Retina (tissue), 1 donor: ENCODE data around the gene CHRNB2.

Experiments
- DNase-seq: peaks from one replicate; pipeline ENCODE4 v3.0.0-alpha.2; 2016

The CHRNB2 gene

DNA sequence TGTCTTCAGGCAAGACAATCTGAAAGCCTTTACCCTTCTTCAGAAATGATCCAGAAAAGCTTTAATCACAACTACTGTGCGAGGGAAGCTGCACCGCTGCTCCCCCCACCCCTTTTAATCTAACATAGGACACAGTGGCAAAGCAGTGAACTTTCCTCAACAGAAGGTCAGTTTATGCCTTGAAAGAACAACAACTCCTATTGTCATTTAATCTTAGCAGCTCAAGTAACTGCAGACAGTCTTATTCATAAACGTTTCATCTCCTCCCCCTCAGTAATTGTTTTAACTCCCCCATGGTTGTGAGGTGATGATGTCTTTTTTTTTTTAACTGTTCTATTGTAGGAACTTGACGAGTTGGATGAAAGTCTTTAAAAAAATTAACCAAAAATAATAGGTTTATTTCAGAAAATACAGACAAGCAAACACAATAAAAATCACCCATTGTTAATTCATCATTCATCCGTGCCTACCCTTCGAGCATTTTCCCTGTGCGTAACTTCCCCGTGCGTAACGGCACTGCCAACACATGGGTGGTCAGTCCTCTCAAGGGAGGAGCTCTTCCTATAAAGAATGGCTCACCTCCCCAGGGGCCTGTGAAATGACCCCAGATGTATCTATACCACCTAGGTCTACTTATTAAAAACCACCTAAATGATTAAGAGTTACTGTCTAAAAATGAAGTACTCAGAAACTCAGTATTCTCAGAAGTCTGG, 43.7 kb downstream of the CHRNB2 start:
- peak; percentile 36 for DNase-seq

GRCh38 chr1:154614247-154614646, 46.7 kb downstream of the CHRNB2 start:
- DNase-seq, result no peak

GRCh38 chr1:154614901-154615300, 47.3 kb downstream of the CHRNB2 start:
- no peak for DNase-seq

DNA sequence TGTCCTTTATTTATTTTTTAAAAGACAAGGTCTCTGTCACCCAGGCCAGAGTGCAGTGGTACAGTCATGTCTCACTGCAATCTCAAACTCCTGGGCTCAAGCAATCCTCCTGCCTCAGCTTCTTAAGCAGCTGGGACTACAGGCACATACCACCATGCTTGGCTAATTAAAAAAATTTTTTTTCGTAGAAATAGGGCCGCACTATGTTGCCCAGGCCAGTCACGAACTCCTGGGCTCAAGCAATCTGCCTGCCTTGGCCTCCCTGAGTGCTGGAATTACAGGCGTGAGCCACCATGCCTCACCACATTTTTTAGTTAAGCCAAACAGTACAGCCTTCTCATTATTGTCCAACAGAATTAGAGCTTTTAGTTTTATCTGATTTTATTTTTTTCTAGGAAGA, 47.8 kb downstream of the CHRNB2 start:
- no peak for DNase-seq

- no peak for DNase-seq
Measured at GRCh38 chr1:154616659-154617345, 49.2 kb downstream of the CHRNB2 start.

DNA sequence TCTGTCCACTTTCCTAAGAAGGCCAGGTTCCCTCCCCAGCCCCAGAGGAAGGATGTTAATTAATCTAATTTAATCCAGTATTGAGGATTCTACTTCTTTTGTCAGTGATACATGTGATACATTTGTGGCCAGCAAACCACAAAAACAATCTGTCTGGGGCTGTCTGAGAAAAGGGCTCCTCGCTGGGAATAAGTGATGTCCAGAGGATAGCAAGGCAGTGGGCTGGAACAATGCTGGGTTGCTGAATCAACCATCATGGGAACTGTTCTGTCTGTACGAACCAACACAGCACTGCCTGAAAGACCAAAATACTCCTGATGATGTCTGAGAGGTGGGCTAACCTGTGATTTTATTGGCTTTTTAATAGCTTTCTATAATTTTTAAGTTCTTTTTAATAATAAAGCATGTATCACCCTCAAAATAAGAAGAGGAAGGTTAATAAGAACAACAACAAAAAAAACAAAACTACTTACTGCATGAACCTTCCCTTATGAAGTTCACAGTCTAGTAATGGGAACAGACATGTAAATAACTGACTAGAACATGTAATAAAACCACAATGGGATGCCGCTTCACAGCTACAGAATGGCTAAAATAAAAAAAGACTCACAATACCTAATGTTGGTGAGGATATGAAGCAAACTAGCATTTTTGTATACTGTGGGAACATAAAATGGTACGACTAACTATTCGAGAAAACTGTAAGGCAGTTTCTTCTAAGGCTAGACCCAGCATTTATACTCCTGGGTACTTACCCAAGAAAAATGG, 51.8 kb downstream of the CHRNB2 start:
- DNase-seq, result no peak

GRCh38 chr1:154620751-154621150, 53.2 kb downstream of the CHRNB2 start:
- DNase-seq, result no peak

DNA sequence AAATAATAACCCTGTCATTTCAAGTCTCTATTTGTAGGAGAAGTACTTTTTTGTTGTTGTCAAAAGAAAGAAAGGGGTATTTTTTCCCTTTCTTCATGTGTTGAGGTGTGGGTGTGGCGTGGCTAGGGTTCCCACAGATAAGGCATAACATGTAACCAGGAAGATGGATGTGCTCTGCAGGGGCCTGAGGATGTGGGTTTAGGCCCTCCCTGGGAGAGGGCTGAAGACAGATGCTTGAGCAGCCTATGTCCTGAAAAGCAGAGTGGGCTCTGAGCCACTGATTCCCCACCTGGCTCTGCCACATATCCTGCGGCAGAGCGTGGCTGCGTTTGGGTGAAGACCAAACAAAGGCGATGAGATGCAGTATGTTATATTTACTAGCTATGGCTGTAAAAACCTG, 54.3 kb downstream of the CHRNB2 start:
- no peak for DNase-seq

- no peak for DNase-seq
Measured at GRCh38 chr1:154622503-154623039, 55.0 kb downstream of the CHRNB2 start.

- no peak for DNase-seq
Measured at GRCh38 chr1:154623358-154623757, 55.8 kb downstream of the CHRNB2 start.

GRCh38 chr1:154624746-154625643, 57.4 kb downstream of the CHRNB2 start:
- DNase-seq, result no peak

DNA sequence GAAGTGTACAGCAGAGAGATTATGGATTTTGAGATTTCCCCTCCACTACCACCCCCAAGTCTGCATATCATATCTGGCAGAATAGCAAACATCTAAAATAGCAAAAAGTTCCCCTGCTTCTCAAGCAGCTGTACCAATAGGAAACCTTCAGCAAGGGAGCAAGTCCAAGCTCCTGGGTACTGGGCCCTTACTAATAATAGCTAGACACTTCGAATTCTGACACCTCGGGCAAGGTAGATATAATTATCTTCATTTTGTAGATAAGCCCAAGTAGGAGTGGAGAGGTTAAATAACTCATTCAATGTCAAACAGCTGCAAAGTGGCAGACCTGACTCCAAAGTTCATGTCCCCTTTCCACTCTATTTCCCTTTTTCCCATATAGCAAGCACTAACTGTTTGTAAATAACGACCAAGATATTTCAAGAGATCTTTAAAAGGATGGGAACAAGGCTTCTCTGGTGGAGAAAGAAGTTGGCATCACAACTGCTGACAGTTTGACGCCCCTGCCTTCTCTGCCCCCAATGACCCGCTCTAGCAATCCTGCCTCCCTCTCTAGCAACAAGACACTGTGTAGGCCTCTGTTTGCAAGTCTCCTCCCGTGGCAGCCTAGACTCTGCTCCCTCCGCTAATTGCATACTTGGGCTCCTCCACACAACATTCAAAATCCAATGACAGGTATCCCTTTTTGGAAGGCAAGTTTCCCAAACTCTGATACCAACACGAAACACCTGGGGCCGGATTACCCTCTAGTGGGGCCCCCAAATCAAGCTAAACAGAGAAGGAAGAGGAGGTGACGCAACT, 59.1 kb downstream of the CHRNB2 start:
- no peak for DNase-seq

GRCh38 chr1:154627257-154628120, 59.9 kb downstream of the CHRNB2 start:
- DNase-seq, result peak; percentile 93

DNA sequence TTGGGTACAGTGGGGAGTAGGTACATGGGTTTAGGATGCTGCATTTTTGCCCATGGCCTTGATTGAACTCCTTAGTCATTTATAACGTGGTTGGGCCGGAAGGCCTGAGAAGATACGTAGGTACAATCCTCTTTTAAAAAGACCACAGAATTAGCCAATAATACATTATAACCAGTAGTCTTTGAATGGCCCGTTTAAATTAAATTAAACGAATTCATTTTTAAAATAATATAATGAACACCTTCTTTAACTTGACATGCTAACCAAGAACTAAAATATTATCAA, 60.5 kb downstream of the CHRNB2 start:
- no peak for DNase-seq

GRCh38 chr1:154629061-154629674, 61.6 kb downstream of the CHRNB2 start:
- DNase-seq, result no peak
